Measurements from ENCODE around the gene AGA.

DNA sequence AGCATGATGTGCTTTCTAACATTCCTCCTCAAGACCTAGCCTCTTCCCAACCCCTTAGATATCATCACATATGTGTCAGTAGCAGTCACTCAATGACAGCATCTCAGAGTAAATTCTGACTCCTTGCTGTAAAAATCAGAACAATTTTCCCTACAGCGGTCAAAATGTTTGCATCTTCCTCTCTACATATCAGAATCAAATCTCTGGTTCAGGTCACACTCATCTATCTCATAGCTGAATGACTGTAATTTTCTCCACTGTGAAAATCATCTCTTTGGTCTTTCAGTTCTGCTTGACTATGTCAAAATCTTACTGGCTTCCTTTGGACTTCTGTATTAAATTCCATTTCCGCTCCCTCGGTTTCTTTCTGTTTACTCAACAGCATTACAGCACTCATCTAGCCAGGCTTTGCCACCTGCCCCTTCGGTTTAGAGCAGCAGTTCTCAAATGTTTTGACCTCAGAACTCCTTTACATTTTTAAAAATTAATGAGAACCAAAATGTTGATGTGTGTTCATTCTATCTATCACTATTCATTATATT, 57.3 kb downstream of the AGA start:
- TF ChIP-seq MXI1 (IDR thresholded peaks at IDR 0.05; ENCODE audit: borderline replicate concordance, low read depth, low read length) (no peak), RCOR1 (IDR thresholded peaks at IDR 0.05; ENCODE audit: insufficient replicate concordance, low read length) (no peak), NFE2L2 (IDR thresholded peaks at IDR 0.05; ENCODE audit: low read depth, low read length) (no peak), POLR2A (IDR thresholded peaks at IDR 0.05; ENCODE audit: low read depth, low read length) (no peak), RFX5 (IDR thresholded peaks at IDR 0.05; ENCODE audit: low read depth, low read length) (no peak), MAFK (IDR thresholded peaks at IDR 0.05; ENCODE audit: low read depth, low read length) (no peak), SMC3 (IDR thresholded peaks at IDR 0.05; ENCODE audit: low read depth, low read length) (no peak), MAZ (IDR thresholded peaks at IDR 0.05; ENCODE audit: borderline replicate concordance, low read depth, low read length) (no peak), CEBPB (IDR thresholded peaks at IDR 0.05; ENCODE audit: low read depth, low read length) (no peak)
- TF ChIP-seq, protein P1, sequence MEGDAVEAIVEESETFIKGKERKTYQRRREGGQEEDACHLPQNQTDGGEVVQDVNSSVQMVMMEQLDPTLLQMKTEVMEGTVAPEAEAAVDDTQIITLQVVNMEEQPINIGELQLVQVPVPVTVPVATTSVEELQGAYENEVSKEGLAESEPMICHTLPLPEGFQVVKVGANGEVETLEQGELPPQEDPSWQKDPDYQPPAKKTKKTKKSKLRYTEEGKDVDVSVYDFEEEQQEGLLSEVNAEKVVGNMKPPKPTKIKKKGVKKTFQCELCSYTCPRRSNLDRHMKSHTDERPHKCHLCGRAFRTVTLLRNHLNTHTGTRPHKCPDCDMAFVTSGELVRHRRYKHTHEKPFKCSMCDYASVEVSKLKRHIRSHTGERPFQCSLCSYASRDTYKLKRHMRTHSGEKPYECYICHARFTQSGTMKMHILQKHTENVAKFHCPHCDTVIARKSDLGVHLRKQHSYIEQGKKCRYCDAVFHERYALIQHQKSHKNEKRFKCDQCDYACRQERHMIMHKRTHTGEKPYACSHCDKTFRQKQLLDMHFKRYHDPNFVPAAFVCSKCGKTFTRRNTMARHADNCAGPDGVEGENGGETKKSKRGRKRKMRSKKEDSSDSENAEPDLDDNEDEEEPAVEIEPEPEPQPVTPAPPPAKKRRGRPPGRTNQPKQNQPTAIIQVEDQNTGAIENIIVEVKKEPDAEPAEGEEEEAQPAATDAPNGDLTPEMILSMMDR (conservative IDR thresholded peaks at IDR 0.05; ENCODE audit: low read depth, low read length), result no peak
- TF ChIP-seq, protein P2, sequence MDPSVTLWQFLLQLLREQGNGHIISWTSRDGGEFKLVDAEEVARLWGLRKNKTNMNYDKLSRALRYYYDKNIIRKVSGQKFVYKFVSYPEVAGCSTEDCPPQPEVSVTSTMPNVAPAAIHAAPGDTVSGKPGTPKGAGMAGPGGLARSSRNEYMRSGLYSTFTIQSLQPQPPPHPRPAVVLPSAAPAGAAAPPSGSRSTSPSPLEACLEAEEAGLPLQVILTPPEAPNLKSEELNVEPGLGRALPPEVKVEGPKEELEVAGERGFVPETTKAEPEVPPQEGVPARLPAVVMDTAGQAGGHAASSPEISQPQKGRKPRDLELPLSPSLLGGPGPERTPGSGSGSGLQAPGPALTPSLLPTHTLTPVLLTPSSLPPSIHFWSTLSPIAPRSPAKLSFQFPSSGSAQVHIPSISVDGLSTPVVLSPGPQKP (IDR thresholded peaks at IDR 0.05; ENCODE audit: borderline replicate concordance, low read depth, low read length), result no peak
